Astrocyte (in vitro differentiated cells and primary cell): Measurements from ENCODE around the gene VAPA. TPM values are rescaled to one million over a fixed set of nuclear protein-coding genes. Genes with fewer than 3 reads are reported as not detected.

ENCODE experiments used
- DNase-seq: peaks from one replicate; pipeline ENCODE4 v3.0.0-alpha.2; 2010; ENCODE audit warnings: low read depth
- FAIRE-seq: peaks from 2 replicates; lab custom pipeline; 2011; peaks lifted over from hg19 to GRCh38; lab: Jason Lieb, UNC
- H2AFZ ChIP-seq: 2 replicates; pipeline ENCODE4 v1.6.0; 2012; ENCODE audit warnings: low read depth, low read length, inconsistent platforms
- H3K27ac ChIP-seq: 2 replicates; pipeline ENCODE4 v1.5.1; 2011; ENCODE audit warnings: low read depth, low read length, inconsistent platforms
- H3K27me3 ChIP-seq: 2 replicates; pipeline ENCODE4 v1.6.0; 2011; ENCODE audit warnings: low read length, inconsistent platforms; ENCODE audit not compliant: insufficient read depth
- H3K36me3 ChIP-seq: 2 replicates; pipeline ENCODE4 v1.5.1; 2011; ENCODE audit warnings: low read length, inconsistent platforms; ENCODE audit not compliant: insufficient read depth
- H3K4me1 ChIP-seq: 2 replicates; pipeline ENCODE4 v1.5.1; 2011; ENCODE audit warnings: low read length, inconsistent platforms; ENCODE audit not compliant: insufficient read depth
- H3K4me2 ChIP-seq: 2 replicates; pipeline ENCODE4 v1.6.0; 2012; ENCODE audit warnings: low read length, inconsistent platforms
- H3K4me3 ChIP-seq: 2 replicates; pipeline ENCODE4 v1.5.1; 2011; ENCODE audit warnings: low read depth, mild to moderate bottlenecking, low read length, inconsistent platforms; ENCODE audit not compliant: insufficient read depth
- H3K79me2 ChIP-seq: 2 replicates; pipeline ENCODE4 v1.6.0; 2012; ENCODE audit warnings: mild to moderate bottlenecking, low read length, inconsistent platforms; ENCODE audit not compliant: insufficient read depth
- H3K9ac ChIP-seq: 2 replicates; pipeline ENCODE4 v1.6.0; 2012; ENCODE audit warnings: mild to moderate bottlenecking, low read length, inconsistent platforms
- H3K9me3 ChIP-seq: 2 replicates; pipeline ENCODE4 v1.5.1; 2012; ENCODE audit warnings: low read depth, mild to moderate bottlenecking, low read length, inconsistent platforms; ENCODE audit not compliant: insufficient read depth
- H4K20me1 ChIP-seq: 2 replicates; pipeline ENCODE4 v1.6.0; 2012; ENCODE audit warnings: low read length, inconsistent platforms; ENCODE audit not compliant: insufficient read depth
- H3K27ac Mint-ChIP-seq: one replicate; pipeline ENCODE4 v1.8.0; 2021; ENCODE audit warnings: mild to moderate bottlenecking, mixed read lengths; ENCODE audit not compliant: unreplicated experiment
- H3K27me3 Mint-ChIP-seq: one replicate; pipeline ENCODE4 v1.8.0; 2021; ENCODE audit warnings: low read depth, mixed read lengths; ENCODE audit not compliant: unreplicated experiment
- H3K36me3 Mint-ChIP-seq: one replicate; pipeline ENCODE4 v1.8.0; 2021; ENCODE audit warnings: low read depth, mixed read lengths; ENCODE audit not compliant: unreplicated experiment
- H3K4me1 Mint-ChIP-seq: one replicate; pipeline ENCODE4 v1.8.0; 2021; ENCODE audit warnings: low read depth, mixed read lengths; ENCODE audit not compliant: unreplicated experiment
- H3K4me3 Mint-ChIP-seq: one replicate; pipeline ENCODE4 v1.8.0; 2021; ENCODE audit warnings: mild to moderate bottlenecking, moderate library complexity, mixed read lengths; ENCODE audit not compliant: unreplicated experiment
- H3K9me3 Mint-ChIP-seq: one replicate; pipeline ENCODE4 v1.8.0; 2021; ENCODE audit warnings: mild to moderate bottlenecking, mixed read lengths; ENCODE audit not compliant: unreplicated experiment
- EZH2 ChIP-seq: IDR thresholded peaks from 2 replicates; pipeline ENCODE4 v1.6.1; 2012; ENCODE audit warnings: mild to moderate bottlenecking, low read length, inconsistent platforms; ENCODE audit not compliant: insufficient read depth
- total RNA-seq: library from RNA; stranded (reverse); gene quantifications from 2 replicates; pipeline ENCODE4 v1.2.1, GENCODE V29; 2021
- TF ChIP-seq, protein P1 (sequence below): IDR thresholded peaks from 2 replicates; pipeline ENCODE4 v1.5.1; 2011; ENCODE audit warnings: low read depth, mild to moderate bottlenecking, inconsistent platforms, low read length, moderate library complexity; ENCODE audit not compliant: insufficient read depth

VAPA gene
- total RNA-seq, 1 donor from 2014 or later: 181 TPM

DNA sequence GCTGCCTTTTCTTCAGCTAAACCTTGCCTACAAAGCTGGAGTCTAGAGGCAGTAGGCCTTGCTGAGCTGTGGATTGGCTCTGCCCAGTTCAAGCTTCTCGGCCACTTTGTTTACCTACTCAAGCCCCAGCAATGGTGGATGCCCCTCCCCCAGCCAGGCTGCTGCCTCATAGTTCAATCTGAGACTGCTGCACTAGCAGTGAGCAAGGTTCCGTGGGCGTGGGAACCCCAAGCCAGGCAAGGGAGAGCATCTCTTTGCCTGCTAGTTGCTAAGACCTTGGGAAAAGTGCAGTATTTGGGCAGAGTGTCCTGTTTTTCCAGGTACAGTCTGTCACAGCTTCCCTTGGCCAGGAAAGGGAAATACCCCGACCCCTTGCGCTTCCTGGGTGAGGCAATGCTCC is 68.9 kb downstream of the VAPA start:
- Mint-ChIP-seq H3K27me3 (peaks cover 10% of the 10 kb centered on the region), H3K4me3 (no peak overlapping the region), H3K9me3 (peaks cover 31% of the 10 kb centered on the region), H3K36me3 (no peaks in the 10 kb centered on the region), H3K27ac (no peak overlapping the region), H3K4me1 (peaks cover 4% of the 10 kb centered on the region)
- Histone ChIP-seq H3K27me3 (no peaks in the 10 kb centered on the region), H3K4me1 (no peaks in the 10 kb centered on the region), H3K36me3 (no peaks in the 10 kb centered on the region), H3K4me3 (no peak overlapping the region), H3K27ac (no peak overlapping the region), H3K9ac (no peak overlapping the region), H3K4me2 (no peak overlapping the region), H3K79me2 (no peaks in the 10 kb centered on the region), H4K20me1 (no peaks in the 10 kb centered on the region), H2AFZ (no peak overlapping the region), H3K9me3 (no peaks in the 10 kb centered on the region)
- DNase-seq (no peak), FAIRE-seq (no peak)
- TF ChIP-seq, protein P1, sequence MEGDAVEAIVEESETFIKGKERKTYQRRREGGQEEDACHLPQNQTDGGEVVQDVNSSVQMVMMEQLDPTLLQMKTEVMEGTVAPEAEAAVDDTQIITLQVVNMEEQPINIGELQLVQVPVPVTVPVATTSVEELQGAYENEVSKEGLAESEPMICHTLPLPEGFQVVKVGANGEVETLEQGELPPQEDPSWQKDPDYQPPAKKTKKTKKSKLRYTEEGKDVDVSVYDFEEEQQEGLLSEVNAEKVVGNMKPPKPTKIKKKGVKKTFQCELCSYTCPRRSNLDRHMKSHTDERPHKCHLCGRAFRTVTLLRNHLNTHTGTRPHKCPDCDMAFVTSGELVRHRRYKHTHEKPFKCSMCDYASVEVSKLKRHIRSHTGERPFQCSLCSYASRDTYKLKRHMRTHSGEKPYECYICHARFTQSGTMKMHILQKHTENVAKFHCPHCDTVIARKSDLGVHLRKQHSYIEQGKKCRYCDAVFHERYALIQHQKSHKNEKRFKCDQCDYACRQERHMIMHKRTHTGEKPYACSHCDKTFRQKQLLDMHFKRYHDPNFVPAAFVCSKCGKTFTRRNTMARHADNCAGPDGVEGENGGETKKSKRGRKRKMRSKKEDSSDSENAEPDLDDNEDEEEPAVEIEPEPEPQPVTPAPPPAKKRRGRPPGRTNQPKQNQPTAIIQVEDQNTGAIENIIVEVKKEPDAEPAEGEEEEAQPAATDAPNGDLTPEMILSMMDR: no peak

DNA sequence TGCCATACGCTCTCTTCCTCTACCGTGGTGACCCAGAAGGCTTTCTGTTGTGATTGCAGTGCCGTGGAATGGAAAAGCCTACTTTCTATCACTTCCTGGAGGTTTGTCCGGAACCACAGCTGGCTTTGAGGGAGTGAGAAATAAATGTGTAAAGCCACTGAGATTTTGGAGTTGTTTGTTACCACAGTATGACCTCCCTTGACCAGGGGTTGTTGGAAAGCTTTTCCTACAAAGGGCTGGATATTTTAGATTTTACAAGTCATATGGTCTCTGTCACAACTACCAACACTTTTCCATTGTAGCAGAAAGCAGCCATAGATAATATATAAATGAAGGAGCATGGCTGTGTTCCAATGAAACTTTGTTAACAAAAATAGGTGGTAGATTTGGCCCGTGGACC is 70.3 kb downstream of the VAPA start:
- H3K27ac ChIP-seq: no peak overlapping the region
- H3K4me2 ChIP-seq: no peak overlapping the region
- Mint-ChIP-seq H3K27me3 (peaks cover 10% of the 10 kb centered on the region), H3K36me3 (no peaks in the 10 kb centered on the region), H3K27ac (no peak overlapping the region), H3K9me3 (peaks cover 19% of the 10 kb centered on the region), H3K4me1 (peaks cover 4% of the 10 kb centered on the region), H3K4me3 (no peak overlapping the region)
- H3K9me3 ChIP-seq: no peaks in the 10 kb centered on the region
- no peak overlapping the region for H3K9ac ChIP-seq
- H2AFZ ChIP-seq: no peak overlapping the region
- no peaks in the 10 kb centered on the region for H3K79me2 ChIP-seq
- FAIRE-seq (no peak), DNase-seq (peak; percentile 10)
- no peak for TF ChIP-seq EZH2
- TF ChIP-seq, protein P1: no peak
- no peaks in the 10 kb centered on the region for H3K4me1 ChIP-seq
- no peaks in the 10 kb centered on the region for H3K27me3 ChIP-seq
- H4K20me1 ChIP-seq: no peaks in the 10 kb centered on the region
- no peaks in the 10 kb centered on the region for H3K36me3 ChIP-seq
- no peak overlapping the region for H3K4me3 ChIP-seq

DNA sequence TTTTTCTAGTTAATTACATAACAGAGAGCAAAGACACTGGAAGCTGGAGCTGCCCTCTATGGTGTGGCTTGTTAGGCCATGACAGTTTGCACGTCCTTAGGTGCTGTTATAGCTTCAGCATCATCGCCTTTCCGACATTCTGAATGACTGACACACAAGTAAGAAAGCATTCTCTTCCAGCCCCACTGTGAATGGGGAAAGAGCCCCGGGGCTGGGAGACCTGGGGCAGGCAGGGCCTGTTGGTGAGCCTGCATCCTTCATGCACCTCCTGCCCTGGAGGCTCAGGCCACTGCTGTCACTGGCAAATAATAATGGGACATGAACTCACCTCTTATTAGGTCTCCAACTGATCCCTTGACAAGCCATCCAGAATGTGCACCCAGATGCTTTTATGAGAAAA is 71.8 kb downstream of the VAPA start:
- H4K20me1 ChIP-seq: no peaks in the 10 kb centered on the region
- no peak overlapping the region for H3K4me3 Mint-ChIP-seq
- H3K4me3 ChIP-seq: no peak overlapping the region
- no peaks in the 10 kb centered on the region for H3K36me3 ChIP-seq
- no peak overlapping the region for H3K27ac ChIP-seq
- peaks cover 10% of the 10 kb centered on the region for H3K27me3 Mint-ChIP-seq
- no peak overlapping the region for H3K4me2 ChIP-seq
- no peak for DNase-seq
- peaks cover 4% of the 10 kb centered on the region for H3K4me1 Mint-ChIP-seq
- no peaks in the 10 kb centered on the region for H3K4me1 ChIP-seq
- H3K9ac ChIP-seq: no peak overlapping the region
- no peaks in the 10 kb centered on the region for H3K79me2 ChIP-seq
- no peaks in the 10 kb centered on the region for H3K9me3 ChIP-seq
- TF ChIP-seq, protein P1: no peak
- TF ChIP-seq EZH2: no peak
- no peak overlapping the region for H2AFZ ChIP-seq
- no peaks in the 10 kb centered on the region for H3K36me3 Mint-ChIP-seq
- no peak for FAIRE-seq
- no peak overlapping the region for H3K27ac Mint-ChIP-seq
- peaks cover 16% of the 10 kb centered on the region for H3K9me3 Mint-ChIP-seq
- H3K27me3 ChIP-seq: no peaks in the 10 kb centered on the region
